HG02623 (cell line): Measurements from ENCODE around the gene ZDHHC14.

Experiments
- ATAC-seq: cut with Tn5 transposase; IDR thresholded peaks from one replicate; pipeline ENCODE4 v1.9.1; 2021; ENCODE audit warnings: moderate library complexity; ENCODE audit not compliant: unreplicated experiment

ZDHHC14 gene

DNA sequence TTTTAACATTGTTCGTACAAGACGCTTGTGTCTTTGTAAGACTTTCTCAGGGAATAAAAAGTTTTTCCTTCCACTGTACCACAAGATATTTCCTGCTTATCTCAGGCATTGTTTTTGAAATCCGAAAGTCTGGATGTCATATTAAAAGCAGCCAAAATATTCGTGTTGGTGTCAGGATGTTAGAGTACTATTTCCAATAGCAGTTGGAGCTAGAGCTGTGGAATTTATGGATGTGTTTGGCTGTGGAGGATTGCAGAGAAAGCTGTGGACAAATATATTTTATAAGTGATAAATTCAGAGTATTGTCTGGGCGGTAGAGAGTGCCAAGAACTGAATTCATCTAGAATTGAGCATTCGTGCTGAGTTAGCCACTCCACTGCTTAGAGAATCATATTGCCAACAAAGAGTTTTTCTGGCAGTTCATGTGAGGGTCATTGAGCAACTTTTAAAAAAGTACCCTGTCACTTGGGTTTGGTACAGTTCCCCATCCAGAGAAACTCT is 57.7 kb downstream of the ZDHHC14 start:
- no peak for ATAC-seq

DNA sequence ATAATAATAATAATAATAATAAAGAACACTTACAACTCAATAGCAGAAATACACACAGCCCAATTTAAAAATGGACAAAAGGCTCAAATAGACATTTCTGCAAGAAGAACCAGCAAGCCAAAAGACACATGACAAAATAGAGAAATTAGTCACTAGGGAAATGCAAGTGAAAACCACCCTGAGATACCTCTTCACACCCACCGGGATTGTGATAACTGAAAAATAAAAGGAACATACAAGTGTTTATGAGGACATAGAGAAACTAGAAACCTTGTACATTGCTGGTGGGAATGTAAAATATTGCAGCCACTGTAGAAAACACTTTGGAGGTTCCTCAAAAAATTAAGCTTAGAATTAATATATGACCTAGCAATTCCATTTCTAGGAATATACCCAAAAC is 59.2 kb downstream of the ZDHHC14 start:
- ATAC-seq: no peak

GRCh38 chr6:157442291-157442690 is 61.3 kb downstream of the ZDHHC14 start:
- no peak for ATAC-seq

- peak; percentile 70 for ATAC-seq
Observed at GRCh38 chr6:157443066-157443800, 62.2 kb downstream of the ZDHHC14 start.

DNA sequence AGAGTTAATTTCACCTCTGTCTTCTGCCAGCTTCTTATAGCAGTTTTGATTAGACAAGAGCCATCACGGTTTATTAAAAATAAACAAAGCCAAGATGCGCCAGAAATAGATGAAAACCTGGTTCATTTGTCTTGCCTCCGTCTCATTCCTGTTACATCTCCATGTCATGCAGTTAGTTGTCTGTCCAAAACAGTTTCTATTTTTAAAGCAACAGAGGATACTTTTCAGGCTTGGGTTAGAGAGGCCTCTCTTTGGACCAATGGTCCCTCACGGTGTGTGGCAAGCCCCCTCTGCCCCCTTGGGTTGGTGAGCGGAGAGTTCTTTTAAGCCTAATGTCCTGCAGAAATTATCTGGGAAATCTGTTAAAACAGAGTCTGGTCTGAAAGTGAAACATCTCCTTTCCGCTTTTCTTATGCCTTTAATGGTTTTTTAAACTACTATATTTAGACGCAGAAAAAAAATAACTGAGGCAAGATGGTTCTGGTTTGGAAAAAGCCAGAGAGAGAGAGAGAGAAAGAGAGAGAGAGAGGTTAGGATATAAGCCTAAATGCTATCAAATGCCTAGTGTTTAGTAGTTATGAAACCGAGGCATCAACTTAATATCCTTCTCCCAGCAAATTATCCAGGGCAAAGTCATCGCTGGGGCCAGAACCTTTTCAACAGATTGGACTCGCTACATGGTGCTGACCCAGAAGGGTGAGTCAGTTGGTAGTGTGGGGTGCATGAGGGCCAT is 64.5 kb downstream of the ZDHHC14 start:
- ATAC-seq: no peak

- ATAC-seq: no peak
Observed at GRCh38 chr6:157447735-157448134, 66.7 kb downstream of the ZDHHC14 start.

DNA sequence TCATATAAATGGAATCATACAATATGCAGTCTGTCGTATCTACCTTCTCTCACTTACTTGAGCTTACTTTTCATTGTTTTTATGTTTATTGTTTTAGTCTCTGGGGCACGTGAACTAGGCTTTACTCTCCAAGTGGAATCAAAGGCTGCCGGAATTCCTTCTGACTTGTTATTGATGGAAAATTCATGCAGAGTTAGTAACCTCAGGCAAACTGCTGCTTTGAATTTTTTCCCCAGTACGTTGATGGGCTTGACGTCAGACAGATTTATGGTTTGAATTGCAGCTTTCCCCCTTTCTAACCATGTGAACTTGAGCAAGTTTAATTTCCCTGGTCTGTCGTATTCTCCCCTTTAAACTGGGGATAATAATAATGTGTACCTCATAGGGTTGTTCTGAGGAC is 68.6 kb downstream of the ZDHHC14 start:
- no peak for ATAC-seq

GRCh38 chr6:157450931-157451742 is 70.1 kb downstream of the ZDHHC14 start:
- ATAC-seq: no peak

DNA sequence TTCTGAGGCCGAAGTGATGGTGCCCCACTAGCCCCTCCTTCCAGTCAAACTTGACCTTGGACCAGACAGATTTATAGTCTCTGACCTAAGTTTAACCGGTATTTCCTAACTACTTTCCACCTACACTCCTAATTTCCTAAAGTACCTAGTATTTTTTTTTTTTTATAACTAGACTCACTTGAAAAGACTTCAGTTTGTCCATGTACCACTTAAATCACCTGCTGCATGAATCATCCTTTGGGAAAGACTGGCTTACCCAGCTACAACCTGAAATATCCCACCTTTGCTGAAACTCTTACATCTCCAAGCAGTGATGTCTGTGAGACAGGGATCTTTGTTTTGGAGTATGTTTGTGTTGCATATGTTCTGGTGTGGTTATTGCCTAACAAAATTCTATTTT is 71.1 kb downstream of the ZDHHC14 start:
- no peak for ATAC-seq

- no peak for ATAC-seq
Observed at GRCh38 chr6:157453131-157453530, 72.1 kb downstream of the ZDHHC14 start.

DNA sequence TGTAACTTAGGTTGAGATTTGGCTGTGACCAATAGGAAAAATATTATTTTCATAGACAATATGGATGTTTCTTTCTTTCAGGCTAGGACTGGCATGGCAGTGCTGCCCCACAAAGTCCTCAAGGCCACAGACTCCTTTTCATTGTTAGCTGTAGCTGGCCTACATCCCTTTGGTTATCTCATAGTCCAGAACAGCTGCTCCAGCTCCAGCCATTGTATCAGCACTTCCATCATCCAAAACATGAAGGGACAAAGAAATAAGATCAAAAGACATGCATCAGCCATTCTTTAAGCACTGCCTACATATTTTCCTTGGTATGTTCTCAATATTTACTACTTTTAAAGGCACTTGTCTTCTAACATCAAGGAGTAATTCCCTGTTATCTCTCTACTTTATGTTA is 73.0 kb downstream of the ZDHHC14 start:
- ATAC-seq: no peak

DNA sequence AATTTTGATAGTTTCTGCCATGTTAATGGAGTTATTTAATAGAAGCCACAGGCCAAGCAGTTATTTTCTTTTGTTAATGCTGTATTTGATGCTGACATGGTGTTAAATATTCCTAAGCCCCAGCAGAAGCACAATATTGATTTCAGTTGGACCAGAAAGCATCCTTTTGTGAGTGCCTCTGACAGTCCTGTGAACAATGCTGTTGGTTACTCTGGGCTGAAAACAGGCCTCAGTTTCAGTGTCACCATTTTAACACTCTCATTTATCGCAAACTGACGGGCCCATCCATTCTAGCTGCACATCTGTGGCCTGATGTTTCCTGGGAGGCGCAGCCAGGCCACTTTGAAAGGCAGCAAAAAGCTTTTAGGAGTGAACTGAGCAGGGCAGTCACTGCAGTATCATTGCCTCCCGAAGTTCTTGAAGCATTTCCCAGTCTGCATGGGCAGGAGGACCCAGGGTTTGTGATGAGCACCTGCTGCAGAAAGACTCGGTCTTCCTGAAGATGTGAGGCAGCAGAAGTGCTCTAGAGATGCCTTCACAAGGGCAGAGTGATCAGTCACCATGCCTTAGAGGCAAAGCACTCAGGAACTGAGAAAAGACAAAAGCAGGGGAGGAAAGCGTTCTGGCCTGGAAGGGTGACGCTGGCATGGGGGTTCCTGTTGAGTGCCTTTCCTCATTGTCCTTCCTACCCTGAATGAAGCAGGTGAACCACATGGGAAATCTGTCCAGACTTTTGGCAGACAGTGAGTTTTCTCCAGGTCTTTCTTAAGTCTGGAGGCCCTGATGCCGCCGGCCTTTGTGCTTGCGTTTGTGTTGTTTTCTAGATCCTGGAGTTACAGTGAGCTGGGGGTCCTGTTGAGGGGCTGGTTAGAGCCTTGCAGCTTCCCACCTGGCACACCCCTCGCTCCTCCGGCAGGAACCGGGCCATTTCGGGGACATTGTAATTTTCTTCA is 74.0 kb downstream of the ZDHHC14 start:
- no peak for ATAC-seq

GRCh38 chr6:157455731-157456523 is 74.9 kb downstream of the ZDHHC14 start:
- ATAC-seq: no peak

DNA sequence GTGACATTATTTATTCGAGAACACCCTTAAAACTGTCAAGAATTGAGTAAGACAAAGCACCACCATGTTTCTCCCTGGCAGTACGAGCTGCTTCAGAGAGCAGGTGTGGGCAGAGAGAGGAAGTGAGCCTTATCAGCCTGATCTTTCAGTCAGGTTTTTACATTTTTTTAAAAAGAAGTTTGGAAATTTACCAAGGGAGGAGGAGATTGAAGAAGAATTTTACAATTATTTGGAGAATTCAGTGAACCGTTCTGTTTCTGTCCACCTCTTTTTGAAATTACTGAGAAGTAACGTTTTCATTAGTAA is 75.5 kb downstream of the ZDHHC14 start:
- ATAC-seq: peak; percentile 45

DNA sequence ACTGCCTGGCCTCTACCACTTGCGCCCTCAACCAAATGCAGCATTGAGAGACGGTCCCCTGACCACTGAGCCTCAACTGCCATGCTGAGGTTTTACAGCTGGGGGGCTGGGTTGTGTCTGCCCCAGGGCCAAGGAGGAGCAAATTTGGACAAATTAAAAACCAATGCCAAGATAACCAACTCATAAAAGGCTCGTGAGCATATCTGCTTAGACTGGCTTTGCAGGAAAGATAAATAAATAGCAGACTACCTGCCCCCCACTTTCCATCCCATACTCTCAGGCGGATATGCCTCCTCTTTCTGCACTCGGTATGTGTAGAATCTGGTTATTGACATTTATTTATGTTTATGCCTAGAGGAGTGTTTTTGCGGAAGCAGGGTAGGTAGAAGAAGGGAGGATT is 76.8 kb downstream of the ZDHHC14 start:
- no peak for ATAC-seq

GRCh38 chr6:157459327-157459726 is 78.3 kb downstream of the ZDHHC14 start:
- no peak for ATAC-seq

DNA sequence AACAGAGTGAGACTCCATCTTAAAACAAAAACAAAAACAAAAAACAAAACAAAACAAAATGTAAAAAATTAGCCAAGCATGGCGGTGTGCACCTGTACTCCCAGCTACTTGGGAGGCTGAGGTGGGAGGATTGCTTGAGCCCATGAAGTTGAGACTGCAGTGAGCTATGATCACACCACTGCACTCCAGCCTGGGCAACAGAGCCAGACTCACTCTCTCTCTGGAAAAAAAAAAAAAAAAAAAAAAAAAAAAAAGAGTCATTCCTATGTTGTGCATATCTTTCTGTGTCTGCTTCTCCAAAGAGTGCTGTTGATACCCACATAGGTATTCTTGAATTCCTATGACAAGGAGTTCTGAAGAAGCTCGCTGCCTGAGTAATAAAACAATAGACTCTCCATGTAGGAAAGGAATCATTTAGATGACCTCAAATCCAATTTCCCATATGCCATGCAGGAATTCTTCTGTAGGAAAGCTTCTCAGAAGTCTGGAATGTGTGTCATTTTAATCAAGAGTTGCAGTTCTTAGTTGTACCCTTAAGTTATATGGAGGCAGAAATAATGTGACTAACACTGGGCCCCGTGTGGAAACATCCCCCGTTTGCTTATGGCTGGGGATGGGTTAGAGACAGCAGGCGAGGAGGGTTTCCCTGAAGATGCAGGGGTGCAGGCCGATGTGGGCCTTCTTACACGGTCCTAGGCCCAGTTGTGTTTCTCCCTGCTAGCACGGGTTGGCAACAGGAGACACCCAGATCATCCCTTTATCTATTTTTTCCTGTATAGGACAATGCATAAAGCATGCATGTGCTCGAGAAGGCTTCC is 79.4 kb downstream of the ZDHHC14 start:
- peak; percentile 5 for ATAC-seq

DNA sequence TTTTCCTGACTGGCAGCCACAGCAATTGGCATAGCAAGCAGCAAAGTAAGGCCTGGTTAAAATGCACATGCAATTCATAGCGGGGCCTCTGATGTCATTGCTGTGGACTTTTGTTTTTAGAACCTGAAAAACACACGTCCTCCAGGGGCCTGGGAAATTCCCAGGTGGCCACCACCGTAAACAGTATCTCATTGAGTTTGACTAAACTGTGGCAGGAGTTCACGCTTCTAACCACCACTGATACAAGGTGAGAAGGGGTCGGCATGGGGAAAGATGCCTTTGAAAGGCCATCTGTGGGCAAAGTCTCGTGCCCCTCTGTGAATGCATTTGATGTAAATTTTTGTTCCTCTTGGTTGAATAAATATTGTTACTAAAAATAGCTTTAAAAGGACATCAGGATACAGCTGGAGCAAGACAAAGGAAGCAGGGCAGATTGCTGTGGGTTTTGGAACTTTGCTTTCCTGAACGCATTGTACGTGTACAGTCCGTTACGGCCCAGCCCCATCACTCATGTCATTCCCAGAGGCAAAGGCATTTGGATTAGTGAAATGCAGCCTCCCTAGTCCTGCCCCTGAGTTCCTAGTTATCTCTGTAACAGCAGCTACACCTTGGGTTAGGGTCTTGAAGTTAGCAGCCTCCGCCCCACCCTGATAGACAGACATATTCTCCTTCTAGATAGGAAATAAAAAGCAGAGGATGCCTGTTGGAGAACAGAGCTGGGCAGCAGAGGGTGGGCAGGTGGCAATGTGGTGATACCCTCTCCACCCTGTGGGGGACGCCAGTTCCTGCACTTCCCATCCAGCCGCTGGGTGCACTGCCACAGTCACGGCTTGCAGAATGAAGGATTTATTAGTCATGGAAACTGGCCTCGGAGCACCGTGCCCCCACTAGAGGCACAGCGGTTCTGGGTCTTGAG is 80.3 kb downstream of the ZDHHC14 start:
- peak; percentile 56 for ATAC-seq
